NCI-H460 (cell line): ENCODE results near the gene SLC6A6. TPM values are rescaled to one million over a fixed set of nuclear protein-coding genes. Genes with fewer than 3 reads are reported as not detected.

Experiments used
- DNase-seq: peaks from one replicate; pipeline ENCODE4 v3.0.0-alpha.2; 2016; ENCODE audit warnings: low read depth; ENCODE audit errors: extremely low read depth
- total RNA-seq: library from RNA; depleted of rRNA; stranded (reverse); fragments of >200 nt; shearing (Covaris generic); gene quantifications from 2 replicates; pipeline ENCODE4 v1.2.3, GENCODE V29; 2014

The SLC6A6 gene
- total RNA-seq, 1 experiment from 2014 or later = 123 TPM

- no peak for DNase-seq
Measured at GRCh38 chr3:14481018-14481645, 78.7 kb downstream of the SLC6A6 start.

- no peak for DNase-seq
Measured at GRCh38 chr3:14481646-14482036, 79.2 kb downstream of the SLC6A6 start.

GRCh38 chr3:14482271-14482721 lies 79.9 kb downstream of the SLC6A6 start:
- no peak for DNase-seq

GRCh38 chr3:14483286-14483685 lies 80.9 kb downstream of the SLC6A6 start:
- no peak for DNase-seq

GRCh38 chr3:14484741-14485140 lies 82.3 kb downstream of the SLC6A6 start:
- DNase-seq = no peak

GRCh38 chr3:14485981-14486380 lies 83.6 kb downstream of the SLC6A6 start:
- no peak for DNase-seq

GRCh38 chr3:14486460-14486859 lies 84.1 kb downstream of the SLC6A6 start:
- no peak for DNase-seq

GRCh38 chr3:14487086-14487485 lies 84.7 kb downstream of the SLC6A6 start:
- no peak for DNase-seq

GRCh38 chr3:14487821-14488220 lies 85.4 kb downstream of the SLC6A6 start:
- DNase-seq = no peak

GRCh38 chr3:14488286-14489041 lies 86.1 kb downstream of the SLC6A6 start:
- DNase-seq = no peak

GRCh38 chr3:14489641-14490040 lies 87.2 kb downstream of the SLC6A6 start:
- DNase-seq = no peak

GRCh38 chr3:14490255-14490654 lies 87.8 kb downstream of the SLC6A6 start:
- DNase-seq = no peak

GRCh38 chr3:14490831-14491230 lies 88.4 kb downstream of the SLC6A6 start:
- DNase-seq = no peak

- no peak for DNase-seq
Measured at GRCh38 chr3:14491396-14492190, 89.2 kb downstream of the SLC6A6 start.

- no peak for DNase-seq
Measured at GRCh38 chr3:14492948-14493881, 90.8 kb downstream of the SLC6A6 start.

GRCh38 chr3:14494279-14494972 lies 92.0 kb downstream of the SLC6A6 start:
- DNase-seq = no peak

GRCh38 chr3:14494973-14495300 lies 92.5 kb downstream of the SLC6A6 start:
- no peak for DNase-seq

GRCh38 chr3:14496351-14496750 lies 93.9 kb downstream of the SLC6A6 start:
- DNase-seq = no peak

- DNase-seq = no peak
Measured at GRCh38 chr3:14497321-14497720, 94.9 kb downstream of the SLC6A6 start.

- DNase-seq = no peak
Measured at GRCh38 chr3:14502472-14502871, 100.1 kb downstream of the SLC6A6 start.
